Endothelial cell of umbilical vein (primary cell): ENCODE results near the gene LOX.

Source experiments
- EZH2 ChIP-seq: IDR thresholded peaks from 2 replicates; pipeline ENCODE4 v1.6.1; 2012; ENCODE audit warnings: borderline replicate concordance, low read depth, mild to moderate bottlenecking, moderate library complexity, low read length, inconsistent platforms; ENCODE audit not compliant: severe bottlenecking
- JUN ChIP-seq: IDR thresholded peaks from 2 replicates; pipeline ENCODE4 v1.6.1; 2011; ENCODE audit warnings: borderline replicate concordance, low read depth; ENCODE audit not compliant: insufficient read length, insufficient read depth
- POLR2A ChIP-seq: IDR thresholded peaks from 2 replicates; pipeline ENCODE4 v1.6.1; 2012; ENCODE audit warnings: low read depth, mild to moderate bottlenecking, control low read depth, low read length
- POLR2AphosphoS5 ChIP-seq: IDR thresholded peaks from 2 replicates; pipeline ENCODE4 v1.6.1; 2012; ENCODE audit warnings: low read depth, mild to moderate bottlenecking, control low read depth, low read length, moderate library complexity; ENCODE audit not compliant: insufficient read depth
- TF ChIP-seq, protein P1 (sequence below), 2 donors: IDR thresholded peaks; 1 replicate in 1 of 2; 2 replicates in 1 of 2; pipeline ENCODE4 v1.5.1; 2011; ENCODE audit warnings: low read length in 2 of 2, mild to moderate bottlenecking in 2 of 2, moderate library complexity in 2 of 2, control low read depth in 1 of 2, inconsistent platforms in 1 of 2, low read depth in 1 of 2; ENCODE audit not compliant: insufficient read depth in 1 of 2; ENCODE audit errors: extremely low read depth in 1 of 2

DNA sequence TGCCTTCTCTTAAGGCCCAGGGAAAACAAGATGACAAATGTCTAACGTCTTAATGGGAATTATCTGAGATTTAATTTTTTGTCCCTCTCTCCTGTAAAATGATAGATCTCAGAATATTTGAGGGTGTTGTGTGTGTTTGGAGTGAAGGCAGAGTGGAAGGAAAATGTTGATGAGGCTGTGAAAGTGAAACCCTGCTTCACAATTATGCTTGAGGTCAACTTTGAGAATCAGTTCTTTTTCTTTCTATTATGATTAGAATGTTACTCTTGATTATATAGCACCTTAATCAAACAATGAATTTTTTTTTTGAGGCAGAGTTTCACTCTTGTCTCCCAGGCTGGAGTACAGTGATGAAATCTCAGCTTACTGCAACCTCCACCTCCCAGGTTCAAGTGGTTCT lies 5.5 kb upstream of the LOX start:
- TF ChIP-seq EZH2 (no peak), POLR2A (no peak), JUN (no peak), POLR2AphosphoS5 (no peak)
- TF ChIP-seq, protein P1, sequence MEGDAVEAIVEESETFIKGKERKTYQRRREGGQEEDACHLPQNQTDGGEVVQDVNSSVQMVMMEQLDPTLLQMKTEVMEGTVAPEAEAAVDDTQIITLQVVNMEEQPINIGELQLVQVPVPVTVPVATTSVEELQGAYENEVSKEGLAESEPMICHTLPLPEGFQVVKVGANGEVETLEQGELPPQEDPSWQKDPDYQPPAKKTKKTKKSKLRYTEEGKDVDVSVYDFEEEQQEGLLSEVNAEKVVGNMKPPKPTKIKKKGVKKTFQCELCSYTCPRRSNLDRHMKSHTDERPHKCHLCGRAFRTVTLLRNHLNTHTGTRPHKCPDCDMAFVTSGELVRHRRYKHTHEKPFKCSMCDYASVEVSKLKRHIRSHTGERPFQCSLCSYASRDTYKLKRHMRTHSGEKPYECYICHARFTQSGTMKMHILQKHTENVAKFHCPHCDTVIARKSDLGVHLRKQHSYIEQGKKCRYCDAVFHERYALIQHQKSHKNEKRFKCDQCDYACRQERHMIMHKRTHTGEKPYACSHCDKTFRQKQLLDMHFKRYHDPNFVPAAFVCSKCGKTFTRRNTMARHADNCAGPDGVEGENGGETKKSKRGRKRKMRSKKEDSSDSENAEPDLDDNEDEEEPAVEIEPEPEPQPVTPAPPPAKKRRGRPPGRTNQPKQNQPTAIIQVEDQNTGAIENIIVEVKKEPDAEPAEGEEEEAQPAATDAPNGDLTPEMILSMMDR (IDR thresholded peaks at IDR 0.05; ENCODE audit: extremely low read depth in 1 of 2, insufficient read depth in 1 of 2, low read depth in 1 of 2, low read length in 2 of 2), result no peak
